WTC11 (cell line): Measurements from ENCODE around the gene IMMP1L.

Source experiments
- ATF3 ChIP-seq: sonication (generic); formaldehyde crosslinking; conservative IDR thresholded peaks from 2 replicates; pipeline ENCODE4 v1.8.1; 2022; ENCODE audit warnings: mild to moderate bottlenecking, missing genetic modification reagents
- CTCF ChIP-seq: fragments of 200-600 bp; IDR thresholded peaks from 2 replicates; pipeline ENCODE4 v1.8.0; 2022; ENCODE audit warnings: antibody characterized with exemption
- MAX ChIP-seq: sonication (generic); formaldehyde crosslinking; IDR thresholded peaks from 2 replicates; pipeline ENCODE4 v1.8.0; 2022; ENCODE audit warnings: mild to moderate bottlenecking, missing genetic modification reagents
- SP1 ChIP-seq: sonication (generic); formaldehyde crosslinking; conservative IDR thresholded peaks from 2 replicates; pipeline ENCODE4 v1.8.1; 2022; ENCODE audit warnings: missing genetic modification reagents

- no peak for TF ChIP-seq MAX (CRISPR knock-in tag)
- TF ChIP-seq CTCF = no peak
- no peak for TF ChIP-seq ATF3
- no peak for TF ChIP-seq SP1
Observed at GRCh38 chr11:31455177-31455576, 54.2 kb downstream of the IMMP1L start.
